DMS153 (cell line): Measurements from ENCODE around the gene CDX1.

Experiments used
- DNase-seq: peaks from one replicate; lab custom pipeline; 2025; lab: John Stamatoyannopoulos, UW

The CDX1 gene

DNA sequence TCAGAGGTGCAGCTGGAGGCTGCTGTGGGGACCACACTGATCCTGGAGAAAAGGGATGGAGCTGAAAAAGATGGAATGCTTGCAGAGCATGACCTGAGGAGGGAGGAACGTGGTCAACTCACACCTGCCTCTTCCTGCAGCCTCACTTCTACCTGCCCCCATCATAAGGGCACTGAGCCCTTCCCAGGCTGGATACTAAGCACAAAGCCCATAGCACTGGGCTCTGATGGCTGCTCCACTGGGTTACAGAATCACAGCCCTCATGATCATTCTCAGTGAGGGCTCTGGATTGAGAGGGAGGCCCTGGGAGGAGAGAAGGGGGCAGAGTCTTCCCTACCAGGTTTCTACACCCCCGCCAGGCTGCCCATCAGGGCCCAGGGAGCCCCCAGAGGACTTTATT is 17.4 kb downstream of the CDX1 start:
- DNase-seq: no peak

DNA sequence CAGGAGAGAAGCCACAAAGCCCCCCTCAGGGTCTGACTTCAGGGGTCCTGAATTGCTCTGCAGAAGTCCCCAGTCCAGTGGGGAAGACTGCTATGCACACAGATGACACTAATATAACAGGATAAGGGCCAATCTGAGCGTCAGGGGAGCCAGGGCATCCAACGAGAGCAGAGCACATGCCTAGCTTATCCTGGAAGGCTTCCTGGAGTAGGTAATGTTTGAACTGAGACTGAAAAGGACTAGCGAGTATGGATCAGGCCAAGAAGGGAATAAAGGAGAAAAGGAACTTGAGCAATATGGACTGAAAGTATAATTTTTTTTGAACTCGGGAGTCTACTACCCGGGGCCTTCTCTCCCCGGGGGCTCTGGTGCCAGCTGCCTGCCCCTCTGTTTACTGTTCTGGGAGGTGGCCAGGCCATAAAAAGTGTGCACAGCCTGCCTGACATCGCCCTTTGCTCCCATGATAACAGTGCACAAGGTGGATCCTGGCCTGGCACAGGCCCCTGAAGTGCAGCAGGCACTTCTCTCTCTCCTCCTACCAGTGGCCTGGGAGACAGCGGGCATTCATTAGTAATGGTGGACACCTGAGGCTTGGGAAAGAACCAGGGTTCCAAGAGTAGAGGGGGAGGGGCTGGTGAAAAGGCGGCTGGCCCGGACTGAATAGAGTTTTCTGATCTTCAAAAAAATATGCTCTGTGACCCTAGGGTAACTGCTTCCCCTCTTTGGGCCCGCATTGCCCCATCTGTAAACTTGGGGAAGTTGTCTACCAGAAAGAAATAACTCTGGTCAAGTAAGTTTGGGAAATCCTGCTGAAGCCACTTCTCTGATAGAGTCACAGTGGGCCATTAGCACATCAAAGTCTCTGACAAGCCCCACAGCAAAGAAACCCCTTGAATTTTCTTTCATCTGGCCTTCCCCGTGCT is 18.7 kb downstream of the CDX1 start:
- no peak for DNase-seq

- no peak for DNase-seq
Measured at GRCh38 chr5:150186137-150186536, 19.6 kb downstream of the CDX1 start.

DNA sequence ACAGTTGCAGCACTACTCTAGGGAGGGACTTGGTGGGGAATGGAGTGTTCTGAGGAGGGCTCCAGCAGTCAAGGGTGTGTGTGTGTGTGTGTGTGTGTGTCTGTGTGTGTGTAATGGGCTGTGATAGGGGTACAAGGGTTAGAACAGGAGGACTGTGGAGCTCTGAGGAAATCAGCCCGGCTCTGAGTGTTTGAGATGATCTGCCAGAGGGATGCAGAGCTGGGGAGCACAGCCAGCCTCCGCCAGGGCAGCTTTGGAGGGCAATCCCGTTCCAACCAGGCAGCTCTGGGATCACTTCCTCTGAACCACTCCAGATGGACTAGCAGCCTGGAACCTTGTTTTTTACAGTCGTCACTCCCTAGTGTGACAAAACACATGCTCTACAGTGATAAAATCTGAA is 20.3 kb downstream of the CDX1 start:
- DNase-seq: no peak

- no peak for DNase-seq
Measured at GRCh38 chr5:150188146-150188842, 21.7 kb downstream of the CDX1 start.

- no peak for DNase-seq
Measured at GRCh38 chr5:150189326-150189725, 22.7 kb downstream of the CDX1 start.

DNA sequence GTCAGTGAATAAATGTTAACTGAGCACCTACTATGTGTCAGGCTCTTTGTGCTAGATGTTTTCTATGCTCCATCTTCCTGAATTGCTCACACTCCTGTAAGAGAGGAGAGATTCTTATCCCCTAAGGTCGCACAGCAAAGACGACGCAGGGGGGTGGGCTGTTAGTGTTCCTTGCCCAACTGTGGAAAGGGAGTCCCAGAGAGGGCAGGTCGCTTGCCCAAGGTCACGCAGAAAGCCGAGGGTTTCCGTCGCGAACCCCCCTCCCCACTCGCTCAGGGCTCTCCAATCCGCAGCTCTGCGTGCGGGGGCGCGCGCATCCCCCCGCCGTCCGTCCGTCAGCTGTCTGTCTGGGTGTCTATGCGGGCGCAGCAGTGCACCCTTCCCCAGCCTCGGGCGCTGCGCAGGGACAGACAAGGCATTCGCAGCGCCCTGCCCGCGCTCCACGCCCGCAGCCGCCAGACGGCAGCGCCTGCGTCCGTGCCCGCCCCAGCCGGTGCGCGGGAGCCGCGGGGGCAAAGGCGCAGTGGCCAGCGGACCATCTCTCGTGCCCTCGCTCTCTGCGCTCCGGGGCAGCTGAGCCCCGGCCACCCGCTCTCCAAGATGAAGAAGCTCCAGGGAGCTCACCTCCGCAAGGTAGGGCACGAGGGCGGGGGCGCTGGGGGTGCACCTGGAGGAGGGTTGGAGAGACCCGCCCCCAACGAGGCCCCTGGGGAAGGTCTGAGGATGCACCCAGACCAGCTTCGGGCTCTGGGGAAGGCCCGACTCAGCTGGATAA is 23.3 kb downstream of the CDX1 start, which contains the start of gene SLC6A7:
SLC6A7 (plus strand) TSS at position 335 of the 775 bp plus-strand sequence; CDS start at position 601, 266 bp downstream.
- DNase-seq: no peak

GRCh38 chr5:150190503-150190979 is 24.0 kb downstream of the CDX1 start:
- DNase-seq: no peak

DNA sequence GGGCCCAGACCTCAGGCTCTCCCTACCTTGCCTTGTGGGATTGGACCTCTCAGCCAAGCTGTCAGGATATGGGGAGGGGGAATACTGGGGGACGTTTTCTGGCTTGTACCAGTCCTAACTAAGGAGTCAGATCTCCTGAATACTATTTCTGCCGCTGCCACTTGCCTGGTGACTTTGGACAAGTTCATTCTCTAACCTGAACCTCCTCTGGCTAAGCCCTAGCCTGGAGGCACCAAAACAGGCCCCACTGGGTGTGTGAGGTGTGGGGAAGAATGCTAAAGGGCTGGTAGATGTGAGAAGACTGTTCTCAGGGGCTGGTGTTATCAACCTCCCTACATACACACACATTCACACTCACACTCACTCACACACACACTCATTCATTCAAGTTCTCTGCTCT is 24.4 kb downstream of the CDX1 start:
- no peak for DNase-seq

DNA sequence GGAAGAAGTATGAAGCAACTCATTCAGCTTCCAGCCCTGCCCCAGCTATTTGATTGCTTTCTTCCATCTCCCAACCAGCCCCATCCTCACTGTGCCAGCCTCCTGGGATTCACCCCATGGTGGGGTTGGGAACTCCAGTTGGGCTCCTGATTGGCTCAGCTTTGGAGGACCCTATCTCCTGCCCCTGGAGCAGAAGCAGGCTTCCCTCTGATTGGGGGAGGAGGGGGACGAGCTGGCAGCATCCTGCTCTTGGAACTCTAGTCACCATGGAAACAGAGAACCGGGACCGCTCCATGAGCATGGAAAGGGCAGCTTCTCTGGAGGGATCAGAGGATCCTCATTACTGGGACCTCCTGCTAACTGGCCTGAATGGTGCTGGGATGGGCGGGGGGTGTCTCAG is 25.9 kb downstream of the CDX1 start:
- DNase-seq: no peak

DNA sequence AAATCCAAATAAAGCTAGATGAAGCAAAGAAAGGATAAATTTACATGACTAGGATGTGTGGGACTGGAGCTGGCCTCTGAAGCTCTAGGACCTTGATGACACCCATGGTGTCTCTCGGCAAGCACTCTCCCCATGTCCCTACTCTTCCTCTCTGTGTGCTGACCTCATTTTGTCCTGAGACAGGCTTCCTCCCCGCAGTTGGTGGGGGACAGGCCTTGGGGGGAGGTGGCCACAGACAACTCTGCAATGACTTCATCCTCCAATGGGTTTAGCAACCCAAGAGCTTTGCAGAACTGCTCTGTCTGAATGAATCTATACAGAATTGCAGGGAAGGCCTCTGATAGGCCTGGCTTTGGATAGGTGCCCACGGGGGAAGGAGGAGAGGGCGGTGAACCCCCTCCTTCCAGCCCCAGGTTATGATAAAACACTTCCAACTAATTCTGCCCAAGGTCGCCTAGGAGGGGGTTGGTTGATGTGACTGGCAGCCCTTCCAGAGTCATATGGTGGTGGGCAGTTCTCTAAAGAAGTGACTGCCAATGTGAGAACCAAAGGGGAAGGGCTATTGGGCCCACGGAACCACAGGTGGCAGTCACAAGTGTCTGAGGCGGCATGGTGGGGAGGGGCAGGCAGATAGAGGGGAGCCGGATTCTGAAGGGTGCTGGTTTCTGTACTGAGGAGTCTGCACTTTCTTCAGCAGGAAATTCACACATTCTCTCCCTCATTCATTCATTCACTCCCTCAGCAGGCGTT is 29.3 kb downstream of the CDX1 start:
- no peak for DNase-seq

DNA sequence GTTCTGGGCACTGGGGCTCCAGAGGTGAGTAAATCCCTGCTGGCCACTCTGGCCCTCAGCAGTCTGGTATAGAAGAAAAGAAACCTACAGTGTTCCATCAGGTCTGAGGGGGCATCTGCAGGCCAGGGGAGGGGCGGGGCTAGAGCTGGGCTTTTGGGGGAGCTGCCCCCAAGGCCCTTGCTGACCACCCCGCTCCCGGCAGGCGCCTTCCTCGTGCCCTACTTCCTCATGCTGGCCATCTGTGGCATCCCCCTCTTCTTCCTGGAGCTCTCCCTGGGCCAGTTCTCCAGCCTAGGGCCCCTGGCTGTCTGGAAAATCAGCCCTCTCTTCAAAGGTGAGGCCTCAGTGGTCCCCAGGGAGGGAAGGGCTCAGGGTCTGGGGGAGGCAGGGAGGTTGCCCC is 29.9 kb downstream of the CDX1 start:
- DNase-seq: no peak

- DNase-seq: no peak
Measured at GRCh38 chr5:150196986-150197385, 30.4 kb downstream of the CDX1 start.

DNA sequence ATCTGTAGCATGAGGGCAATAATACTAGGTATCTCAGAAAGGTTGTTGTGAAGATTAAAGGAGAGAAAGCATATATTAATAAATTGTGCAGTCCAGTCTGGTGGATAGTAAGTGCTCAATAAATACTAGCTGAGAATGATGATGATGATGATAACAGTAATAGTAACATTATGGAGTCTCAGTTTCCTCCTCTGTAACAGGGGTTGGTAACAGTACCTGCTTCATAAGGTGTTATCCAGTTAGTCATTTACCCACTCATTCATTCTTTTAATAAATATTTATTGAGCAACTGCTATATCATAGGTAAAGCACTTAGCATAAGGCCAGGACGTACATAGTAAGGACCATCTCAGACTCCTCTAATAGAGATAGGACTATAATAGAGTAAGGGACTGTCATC is 30.9 kb downstream of the CDX1 start:
- no peak for DNase-seq

- DNase-seq: no peak
Measured at GRCh38 chr5:150202501-150202900, 35.9 kb downstream of the CDX1 start.

GRCh38 chr5:150203832-150204589 is 37.4 kb downstream of the CDX1 start:
- DNase-seq: no peak

GRCh38 chr5:150204590-150204960 is 38.0 kb downstream of the CDX1 start:
- DNase-seq: no peak

GRCh38 chr5:150206098-150206778 is 39.7 kb downstream of the CDX1 start:
- DNase-seq: no peak

DNA sequence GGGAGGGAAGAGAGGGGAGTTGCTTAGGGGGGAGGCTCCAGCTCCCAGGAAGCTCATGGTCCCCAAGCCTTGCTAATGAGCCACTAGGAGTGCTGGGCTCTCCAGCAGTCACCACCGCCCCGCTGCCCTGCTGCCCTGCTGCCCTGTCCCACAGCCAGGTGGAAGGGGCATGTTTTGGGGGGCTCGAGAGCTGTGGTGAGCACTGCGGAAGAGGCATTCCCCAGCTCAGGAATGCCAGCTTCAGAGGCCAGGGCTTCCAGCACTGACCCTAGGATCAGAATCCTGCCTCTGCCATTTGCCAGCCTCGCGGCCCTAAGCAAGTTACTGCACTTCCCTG is 40.2 kb downstream of the CDX1 start:
- DNase-seq: no peak
